HG03354 (cell line): ENCODE data around the gene HOXB2.

ENCODE experiments used
- ATAC-seq: cut with Tn5 transposase; IDR thresholded peaks from one replicate; pipeline ENCODE4 v1.9.1; 2021; ENCODE audit warnings: mild to moderate bottlenecking; ENCODE audit not compliant: unreplicated experiment, poor library complexity, severe bottlenecking

The HOXB2 gene

DNA sequence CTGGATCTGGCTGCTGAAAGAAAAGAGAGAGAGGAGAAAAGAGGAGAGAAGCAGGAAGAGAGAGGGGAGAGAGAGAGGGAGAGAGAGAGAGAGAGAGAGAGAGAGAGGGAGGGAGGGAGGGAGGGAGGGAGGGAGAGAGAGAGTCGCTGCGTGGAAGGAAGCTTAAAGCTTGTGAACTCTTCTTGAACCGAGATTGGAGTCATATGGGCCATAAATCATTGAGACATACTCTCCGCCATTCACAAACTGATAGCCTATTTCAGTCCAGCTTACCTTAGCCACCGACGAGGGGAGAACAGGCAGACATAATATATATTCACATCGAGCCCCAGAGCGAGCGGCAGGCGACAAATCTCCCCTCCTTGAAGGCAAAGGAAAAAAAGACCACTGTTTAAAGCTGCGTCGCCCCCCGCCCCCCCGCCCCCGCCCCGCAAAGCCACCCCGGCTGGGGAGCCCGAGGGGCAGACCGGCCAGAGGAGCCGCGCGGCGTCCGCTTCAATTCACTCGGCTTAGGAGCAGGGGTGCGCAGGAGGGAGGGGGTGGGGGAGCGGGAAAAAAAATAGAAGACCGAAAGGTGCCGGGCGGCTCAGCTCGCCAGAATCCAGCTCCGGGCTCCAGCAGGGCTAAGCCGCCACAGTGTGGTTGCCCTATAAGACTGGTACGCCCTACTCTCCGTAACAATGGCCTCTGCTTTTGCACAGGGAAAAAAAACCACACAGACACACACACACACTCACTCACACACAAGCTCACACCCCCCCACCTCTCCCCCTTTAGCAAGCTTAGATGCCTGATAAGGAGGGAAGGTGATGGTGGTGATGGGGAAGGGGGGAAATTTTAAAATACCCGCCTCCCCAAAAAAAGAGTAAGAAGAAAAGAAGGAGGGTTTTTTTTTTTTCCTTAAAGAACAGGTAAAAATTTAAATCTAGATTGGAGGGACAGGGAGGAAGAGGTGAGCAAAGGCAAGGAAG lies 10.6 kb upstream of the HOXB2 start:
- no peak for ATAC-seq

DNA sequence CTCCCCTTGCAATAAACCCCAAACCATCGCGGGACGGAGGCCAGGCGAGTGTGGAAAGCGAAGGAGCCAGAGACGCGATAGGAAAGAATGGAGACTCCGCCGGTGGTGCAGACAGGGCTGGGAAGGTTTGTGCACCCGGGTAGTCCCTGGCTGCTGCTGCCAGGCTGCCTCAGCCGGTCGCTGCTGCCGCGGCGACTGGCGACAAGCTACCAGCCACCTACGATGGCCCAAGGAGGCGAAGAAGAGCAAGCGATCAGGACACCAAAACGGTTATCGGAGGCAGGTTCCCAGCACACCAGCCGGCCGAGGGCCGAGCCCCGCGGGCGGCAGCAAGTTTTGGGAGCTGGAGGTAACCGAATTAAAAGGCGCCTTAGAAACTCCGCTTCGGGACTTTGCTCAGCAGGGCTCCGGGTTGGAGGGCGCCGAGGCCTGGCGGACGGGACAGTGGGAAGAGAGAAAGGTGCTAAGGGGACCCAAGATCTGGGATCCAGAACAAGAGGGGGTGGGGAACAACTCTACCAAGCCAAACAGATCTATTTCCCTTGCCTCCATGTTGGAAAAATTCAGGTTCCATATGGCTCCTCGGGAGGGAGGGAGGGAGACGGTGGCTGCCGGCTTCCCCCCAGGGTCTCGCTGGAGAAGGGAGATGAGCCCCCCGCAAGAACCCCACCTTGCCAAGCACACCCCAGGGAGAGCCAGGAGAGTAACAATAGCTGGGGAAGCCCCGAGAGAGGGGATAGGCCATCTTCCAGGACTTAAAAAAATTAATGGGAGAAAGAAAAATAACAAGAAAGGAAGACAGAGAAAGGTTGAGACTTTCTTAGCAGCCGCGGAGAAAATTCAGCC lies 9.7 kb upstream of the HOXB2 start:
- no peak for ATAC-seq

DNA sequence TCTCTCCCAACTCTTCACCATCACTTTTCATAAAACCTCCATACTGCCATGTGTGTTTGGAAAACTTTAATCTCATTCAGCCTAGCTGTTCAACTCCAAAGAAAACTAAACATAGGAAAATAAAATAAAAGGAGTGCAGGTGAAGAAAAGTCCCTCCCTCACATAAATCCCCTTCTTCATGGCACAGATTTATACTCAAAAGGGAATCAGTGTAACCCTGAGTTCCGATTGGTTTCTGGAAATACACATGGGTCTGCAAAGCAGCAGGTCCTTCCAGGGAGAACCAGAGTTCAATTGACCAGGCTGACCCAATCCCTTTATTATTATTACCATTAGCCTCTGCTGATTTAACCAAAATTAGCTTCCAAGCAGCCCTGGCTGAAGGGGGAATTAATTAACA lies 8.9 kb upstream of the HOXB2 start:
- no peak for ATAC-seq

DNA sequence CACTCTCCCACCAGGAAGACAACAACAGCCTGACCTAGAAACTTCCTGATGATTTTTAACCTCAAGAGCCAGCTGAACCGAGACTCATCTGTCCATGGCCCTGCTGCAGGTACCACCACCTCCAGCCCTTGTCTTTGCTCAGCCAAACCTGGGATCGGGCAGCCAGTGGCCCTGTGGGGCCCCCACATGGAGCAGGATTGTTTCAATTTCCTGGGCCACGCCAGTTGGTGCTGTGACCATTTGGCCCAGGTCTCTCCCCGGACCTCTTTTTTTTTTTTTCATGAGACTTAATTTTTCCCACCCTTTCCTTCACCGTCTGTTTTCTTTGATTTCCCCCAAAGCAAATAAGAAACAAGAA lies 8.3 kb upstream of the HOXB2 start:
- no peak for ATAC-seq

DNA sequence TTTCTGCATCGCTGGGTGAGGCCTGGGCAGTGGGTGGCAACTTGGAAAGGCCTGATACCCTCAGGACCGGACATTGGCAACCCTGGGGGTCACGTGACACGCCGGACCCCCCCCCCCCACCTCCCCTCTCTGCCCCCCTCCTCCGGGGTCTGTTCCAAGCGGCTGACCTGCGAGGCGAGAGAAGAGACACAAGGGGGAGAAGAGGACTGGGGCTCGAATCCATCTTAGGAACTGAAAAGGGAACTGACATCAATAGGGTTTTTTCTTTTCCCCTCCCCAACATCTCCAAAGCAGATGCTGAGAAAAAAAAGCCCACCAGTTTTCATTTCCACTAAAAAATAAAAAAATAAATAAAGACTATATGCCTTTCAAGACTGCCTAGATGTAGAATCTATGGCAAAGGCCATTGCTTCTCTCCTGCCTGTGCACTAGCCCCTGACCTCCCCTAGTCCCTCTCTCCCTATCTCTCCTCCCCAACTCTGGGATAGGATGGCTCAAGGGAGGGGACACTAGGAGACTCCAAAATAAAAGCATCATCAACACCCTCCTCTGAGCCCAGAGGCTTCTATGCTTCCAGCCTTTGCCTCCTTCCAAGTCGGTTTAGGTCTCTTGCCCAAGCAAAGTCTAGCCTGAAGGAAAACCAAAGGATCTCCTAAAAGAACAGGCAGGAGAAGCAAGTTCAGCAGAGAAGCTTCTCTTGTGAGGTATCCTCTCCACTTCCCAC lies 7.7 kb upstream of the HOXB2 start:
- no peak for ATAC-seq

DNA sequence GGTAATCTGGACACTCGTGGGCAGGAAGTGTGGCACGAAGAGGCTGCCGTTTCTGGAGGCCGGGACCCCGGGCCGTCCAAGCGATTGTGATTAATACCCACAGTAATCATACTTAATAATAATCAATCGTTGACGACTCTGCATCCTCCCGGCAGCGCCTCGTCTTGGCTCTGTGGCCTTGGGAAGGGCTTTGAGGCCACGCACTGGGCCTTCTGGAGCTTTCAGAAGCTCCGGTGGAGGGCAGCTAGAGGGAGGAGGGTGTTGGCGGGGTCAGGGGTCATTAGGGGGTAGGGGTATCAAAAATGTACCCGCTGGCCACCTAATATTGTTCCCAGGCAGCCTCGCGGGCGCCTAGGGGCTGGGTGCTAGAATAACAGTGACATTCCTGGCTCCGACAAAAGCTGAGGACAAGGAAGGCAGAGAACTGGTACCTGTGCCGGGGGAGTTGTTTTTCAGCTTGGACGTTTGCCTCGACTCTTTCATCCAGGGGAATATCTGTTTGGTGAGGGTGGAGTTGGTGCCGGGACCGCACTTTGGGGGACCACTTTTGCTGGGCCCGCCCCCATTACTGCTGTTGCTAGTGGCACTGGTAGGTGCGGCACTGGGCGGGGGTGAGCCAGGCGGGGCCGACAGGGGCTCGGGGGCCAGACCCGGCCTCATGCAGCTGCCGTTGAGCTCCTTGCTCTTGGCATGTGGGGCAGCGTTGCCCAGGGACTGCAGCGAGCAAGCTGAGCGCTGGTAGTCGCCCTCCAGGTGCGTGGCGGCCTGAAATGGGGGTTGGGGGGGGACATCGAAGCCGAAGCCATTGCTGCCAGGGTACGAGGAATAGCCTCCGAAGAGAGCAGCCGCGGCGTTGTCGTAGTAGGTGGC lies 6.9 kb upstream of the HOXB2 start:
- ATAC-seq: no peak

DNA sequence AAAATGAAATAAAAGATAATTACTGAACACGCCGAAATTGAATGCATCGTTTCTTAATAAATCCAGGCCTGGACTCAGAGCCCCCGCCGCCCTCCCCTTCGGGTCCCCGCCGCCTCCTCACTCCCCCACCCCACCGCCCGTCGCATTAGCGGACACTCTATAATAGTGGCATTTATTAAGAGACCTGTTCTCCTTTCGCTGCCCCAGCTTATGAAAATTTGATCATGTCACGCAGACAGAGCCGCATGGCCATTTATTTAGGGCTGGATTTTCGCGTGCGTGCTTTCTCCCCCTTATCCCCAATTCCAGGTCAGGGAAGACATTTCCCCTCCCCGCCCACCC lies 6.3 kb upstream of the HOXB2 start:
- ATAC-seq: no peak

DNA sequence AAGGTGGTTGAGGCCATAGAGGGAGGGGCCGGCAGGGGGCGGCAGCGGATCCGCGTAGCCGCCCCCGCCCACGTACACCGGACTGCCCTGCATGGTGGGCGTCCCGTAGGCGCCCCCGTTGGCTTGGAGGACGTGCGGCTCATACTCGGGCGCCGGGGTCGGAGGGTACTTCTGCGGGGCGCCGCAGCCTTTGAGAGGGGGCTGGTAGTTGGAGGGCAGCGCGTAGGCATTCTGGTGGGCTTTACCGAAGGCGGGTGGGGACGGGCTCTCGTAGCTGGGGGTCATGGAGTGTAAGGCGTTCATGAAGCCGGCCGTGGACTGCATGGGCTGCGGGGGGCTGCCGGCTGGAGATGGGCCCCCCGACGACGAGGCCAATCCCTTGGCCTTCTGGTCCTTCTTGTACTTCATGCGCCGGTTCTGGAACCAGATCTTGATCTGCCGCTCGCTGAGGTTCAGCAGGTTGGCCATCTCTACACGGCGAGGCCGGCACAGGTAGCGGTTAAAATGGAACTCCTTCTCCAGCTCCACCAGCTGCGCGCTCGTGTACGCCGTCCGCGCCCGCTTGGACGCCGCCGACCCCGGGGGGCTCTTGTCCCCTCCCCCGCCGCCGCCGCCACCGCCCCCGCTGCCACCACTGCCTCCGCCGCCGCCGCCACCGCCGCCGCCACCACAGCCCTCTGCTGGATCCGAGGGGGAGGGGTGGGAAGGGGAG lies 5.7 kb upstream of the HOXB2 start:
- ATAC-seq: no peak

DNA sequence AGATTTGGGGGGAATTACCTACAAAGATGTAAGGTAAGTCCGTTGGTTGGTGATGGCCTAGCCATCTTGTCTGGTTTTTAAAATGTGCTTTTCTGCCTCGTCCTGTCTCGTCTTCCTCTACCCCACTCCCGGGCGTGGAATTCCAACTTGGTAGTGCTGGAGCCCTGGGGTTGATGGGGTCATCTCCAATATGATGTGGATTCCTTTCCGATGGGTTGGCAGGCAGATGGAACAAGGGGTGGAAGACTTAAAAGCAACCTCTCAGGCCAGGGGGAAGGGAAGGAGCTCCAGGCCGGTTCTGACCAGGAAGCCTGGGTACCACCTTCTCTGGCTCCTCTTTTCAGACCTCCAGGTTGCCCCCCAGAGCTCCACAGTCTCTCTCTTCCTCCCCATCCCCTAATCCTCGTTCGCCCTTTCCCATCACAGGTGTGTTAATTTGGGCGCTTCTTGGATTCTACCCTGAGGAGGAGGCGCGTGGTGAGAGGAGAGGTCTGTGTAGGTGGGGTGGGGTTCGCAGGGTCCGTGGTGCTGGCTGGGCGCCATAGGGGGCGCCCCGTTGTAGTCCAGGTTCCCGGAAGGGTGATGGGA lies 5.1 kb upstream of the HOXB2 start:
- ATAC-seq: no peak

DNA sequence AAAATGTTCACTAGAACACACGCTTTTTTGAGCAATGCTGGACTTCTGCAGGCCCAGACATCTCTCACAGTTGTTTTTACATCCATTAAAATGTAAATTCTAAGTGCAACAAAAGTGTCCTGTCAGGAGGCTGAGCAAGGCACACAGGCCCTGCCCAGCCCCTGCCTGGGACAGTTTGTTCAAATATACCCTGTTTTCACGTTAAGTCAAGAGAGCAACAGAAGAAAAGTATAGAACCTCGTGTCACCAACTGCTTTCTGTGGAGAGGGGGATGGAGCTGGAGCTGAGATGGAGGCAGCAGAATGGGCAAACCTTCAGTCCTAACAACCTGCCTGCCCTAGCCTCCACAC lies 4.3 kb upstream of the HOXB2 start:
- ATAC-seq: no peak

DNA sequence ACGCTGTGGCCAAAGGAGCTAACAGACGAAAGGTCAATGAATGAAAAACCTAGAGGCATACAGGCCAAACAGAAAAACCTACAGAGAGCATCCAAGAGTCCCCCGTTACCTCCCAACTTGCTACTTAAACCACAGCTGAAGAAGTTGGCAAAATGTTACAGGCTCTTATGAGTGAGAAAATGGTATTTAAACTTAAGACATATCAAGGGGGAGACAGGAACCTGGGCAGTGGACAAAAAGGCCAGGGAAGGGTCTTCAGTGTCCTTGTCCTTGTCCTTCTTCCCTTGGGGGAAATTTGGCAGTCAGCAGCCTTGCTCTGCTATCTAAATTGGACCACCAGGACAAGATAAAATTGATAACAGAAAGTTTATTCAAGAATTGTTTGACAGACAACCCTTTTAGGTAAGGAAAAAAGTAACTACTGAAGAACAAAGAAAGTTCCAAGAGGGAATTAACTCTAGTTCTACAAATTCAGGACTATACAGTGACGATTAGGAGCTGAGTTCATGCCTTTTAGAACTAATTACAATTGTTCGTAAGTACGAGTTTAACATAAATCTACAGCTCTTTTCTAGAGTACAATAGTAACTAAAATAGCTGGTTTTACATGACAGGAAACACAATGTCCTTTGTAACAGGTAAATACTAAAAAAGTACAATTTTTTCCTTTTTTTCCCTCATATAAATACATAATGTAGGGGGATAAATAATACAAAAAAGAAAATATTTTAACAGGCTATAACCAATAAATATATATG lies 3.8 kb upstream of the HOXB2 start:
- no peak for ATAC-seq

DNA sequence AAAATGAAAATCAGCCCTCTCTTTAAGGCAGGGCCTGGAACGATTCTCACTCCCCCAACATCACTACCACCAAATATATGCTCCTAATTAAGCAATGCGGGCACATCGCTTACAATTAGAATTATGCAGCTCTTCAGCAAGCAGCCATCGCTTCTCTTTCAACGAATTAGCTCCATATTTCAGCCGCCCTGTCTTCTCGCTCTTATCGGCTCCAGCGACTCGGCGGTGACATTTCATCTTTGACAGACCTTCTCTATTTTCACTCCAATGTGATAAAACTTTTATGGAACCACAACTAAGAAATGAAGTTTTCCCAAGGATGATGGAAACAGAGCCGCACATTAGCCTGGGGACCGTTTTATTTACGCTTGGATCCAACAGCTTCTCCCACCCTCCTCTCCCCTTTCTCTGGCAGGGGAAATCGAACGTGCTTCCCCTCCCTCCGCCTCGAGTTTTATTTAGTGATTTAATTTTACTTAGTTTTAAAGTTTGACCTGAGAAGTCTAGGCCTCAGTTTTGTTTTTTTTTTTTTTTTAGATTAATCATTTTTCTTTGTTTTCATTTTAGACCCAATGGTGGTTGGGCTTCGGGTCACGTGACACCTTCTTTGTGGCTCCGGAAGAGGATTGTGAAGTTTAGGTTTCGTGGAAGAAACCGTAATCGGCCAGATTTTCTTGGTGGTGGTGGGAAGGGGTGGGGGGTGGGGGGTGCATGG lies 3.1 kb upstream of the HOXB2 start:
- no peak for ATAC-seq

DNA sequence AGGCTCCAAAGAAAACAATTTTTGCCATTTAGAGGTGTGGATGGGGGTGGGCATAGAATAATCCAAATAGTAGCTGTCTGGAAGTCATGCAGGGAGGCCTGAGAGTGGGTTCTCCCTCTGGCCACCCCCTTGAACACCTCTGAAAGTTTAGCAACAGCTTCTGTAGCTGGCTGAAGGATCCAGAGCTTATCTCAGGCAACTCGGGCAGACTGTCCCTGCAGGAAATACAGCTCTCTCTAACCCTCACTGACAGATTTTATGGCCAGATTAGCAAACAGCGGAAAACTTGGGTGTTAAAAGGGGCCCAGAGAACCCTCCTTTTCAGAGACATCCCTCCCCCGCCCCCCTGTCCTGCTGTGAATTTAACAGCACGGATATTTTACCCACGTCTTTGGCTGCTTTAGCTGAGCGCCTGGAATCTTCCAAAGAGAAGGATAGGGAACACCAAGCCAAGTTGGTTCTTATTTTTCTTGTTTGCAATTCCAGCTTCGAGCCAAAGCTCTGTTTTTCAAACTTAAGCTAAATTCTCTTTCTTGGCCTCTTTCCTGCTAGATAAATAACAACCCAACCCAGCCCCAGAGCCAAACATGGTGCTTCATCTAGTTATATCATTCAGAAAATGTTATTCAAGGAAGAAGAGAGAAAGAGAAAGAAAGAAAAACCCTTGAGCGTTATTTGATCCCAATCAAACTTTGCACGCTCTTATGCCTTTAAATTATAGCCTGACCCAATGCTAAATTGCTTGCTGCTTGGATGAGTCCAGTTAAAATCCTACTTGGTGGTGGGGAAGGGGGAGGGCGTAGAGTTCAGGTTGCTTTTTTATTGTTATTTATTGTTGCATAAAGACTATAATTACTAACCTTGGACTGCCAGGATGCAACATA lies 2.3 kb upstream of the HOXB2 start:
- ATAC-seq: no peak

DNA sequence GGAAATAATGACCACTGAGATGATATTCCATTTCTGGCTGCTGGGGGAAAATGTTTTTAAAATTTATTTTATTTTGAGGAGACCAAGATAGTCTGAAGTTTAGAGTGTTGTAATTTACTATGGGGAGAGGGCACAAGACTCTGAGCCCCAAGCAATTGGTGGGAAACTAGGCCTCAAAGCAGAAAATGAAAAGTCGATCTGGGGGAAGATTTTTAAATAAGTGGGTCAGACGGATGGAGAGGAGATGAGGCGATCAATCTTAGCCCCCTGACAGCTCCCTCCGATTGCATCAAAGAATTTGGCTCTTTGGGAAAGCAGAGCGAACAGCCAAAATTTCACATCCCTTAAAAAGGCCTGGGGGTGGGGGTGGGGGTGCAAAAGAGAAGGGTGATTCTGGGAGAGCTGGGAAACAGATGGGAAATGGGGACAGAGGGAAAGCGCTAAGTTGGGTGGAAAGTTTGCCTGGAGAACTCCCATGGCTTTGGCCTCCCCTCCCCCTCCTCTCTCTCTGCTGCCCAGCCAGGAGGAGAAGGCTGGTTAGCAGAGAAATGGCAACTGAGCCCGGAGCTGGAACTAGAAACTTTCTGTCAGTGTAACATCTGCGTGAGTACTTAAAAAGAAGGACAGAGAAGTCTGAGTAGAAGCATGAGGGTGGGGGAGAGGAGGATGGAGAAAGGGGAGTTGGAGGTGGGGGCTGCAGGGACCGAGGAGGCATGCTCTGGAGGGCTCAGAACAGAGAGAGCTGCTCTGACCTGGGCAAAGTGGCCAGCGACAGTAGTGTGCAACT lies 1.4 kb upstream of the HOXB2 start:
- ATAC-seq: no peak

DNA sequence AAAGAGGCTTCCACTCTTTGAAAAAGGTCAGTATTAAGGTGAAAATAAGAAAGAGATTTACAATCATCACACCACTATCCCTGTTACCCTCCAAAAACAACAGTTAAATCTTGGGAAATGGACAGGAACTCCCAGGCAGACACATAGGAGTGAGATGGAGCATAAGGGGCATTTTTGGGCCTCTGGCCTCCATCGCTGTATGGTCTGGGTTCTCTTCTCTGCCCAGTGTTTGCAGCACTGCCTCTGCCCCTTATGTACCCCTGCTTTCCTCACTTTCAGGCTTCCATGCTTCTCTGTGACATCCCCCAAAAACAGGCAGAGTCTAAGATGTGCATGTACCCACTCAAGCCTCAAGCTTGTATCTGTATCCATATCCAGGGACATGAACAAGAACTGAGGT lies 630 bp upstream of the HOXB2 start:
- ATAC-seq: no peak
